Cerebellar cortex (tissue), 1 donor: ENCODE results near the gene CNST.
A peak's percentile ranks its signal among the peaks of the same experiment; 100 is the strongest.
"Not testable (repeated sequence)": the region's sequence is repeated elsewhere in the genome, so short reads cannot be mapped to it uniquely, and the experiment has no call there.

Source experiments
- DNase-seq: peaks from one replicate; pipeline ENCODE4 v3.0.0-alpha.2; 2015; ENCODE audit warnings: low spot score

The CNST gene

GRCh38 chr1:246678816-246679793 is 112.8 kb downstream of the CNST start:
- DNase-seq, result peak; percentile 78

- DNase-seq, result peak; percentile 14
Measured at GRCh38 chr1:246679794-246680177, 113.5 kb downstream of the CNST start.

DNA sequence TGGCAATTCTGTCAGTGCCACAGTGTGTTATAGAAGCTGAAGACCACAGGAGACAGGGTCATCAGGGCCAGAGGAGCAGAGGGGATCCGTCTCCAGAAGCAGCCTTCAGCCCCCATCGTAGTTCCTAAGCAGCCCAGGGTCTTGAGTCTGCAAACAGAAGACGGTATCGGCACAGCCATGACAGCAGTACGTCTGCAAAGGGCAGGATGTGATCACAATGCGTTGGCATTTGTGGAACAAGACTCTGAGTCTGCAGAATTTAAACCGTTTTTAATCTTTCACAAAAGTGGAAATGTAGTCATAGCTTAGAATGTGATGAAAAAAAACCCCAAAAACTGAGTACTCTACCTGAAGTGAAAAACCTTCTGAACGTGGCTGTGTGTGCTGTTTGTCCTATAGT is 113.9 kb downstream of the CNST start:
- DNase-seq, result no peak

- DNase-seq, result peak; percentile 94
Measured at GRCh38 chr1:246680696-246681130, 114.5 kb downstream of the CNST start.

GRCh38 chr1:246681900-246682895 is 115.9 kb downstream of the CNST start:
- DNase-seq, result no peak

DNA sequence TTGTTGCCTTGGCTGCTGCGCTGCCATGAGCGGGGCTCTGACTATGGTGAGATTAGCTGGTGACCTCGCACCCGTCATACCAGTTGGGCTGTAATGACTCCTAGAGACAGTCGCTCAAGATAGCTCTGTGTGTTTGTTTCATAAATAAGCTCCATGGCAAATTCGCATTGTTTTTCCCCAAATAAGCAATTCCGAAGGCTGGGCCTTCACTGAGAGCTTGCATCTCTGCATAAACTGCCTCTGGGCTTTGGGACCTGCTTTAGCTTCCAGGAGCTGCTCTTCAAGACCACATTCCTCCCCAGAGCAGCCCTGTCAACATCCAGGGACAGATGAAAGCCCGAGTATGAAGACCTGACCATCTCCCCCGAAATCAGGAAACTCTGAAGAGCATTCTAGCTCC is 117.3 kb downstream of the CNST start:
- DNase-seq, result no peak

- no peak for DNase-seq
Measured at GRCh38 chr1:246687002-246687401, 120.7 kb downstream of the CNST start.

- DNase-seq, result peak; percentile 82
Measured at GRCh38 chr1:246689409-246690008, 123.3 kb downstream of the CNST start.

DNA sequence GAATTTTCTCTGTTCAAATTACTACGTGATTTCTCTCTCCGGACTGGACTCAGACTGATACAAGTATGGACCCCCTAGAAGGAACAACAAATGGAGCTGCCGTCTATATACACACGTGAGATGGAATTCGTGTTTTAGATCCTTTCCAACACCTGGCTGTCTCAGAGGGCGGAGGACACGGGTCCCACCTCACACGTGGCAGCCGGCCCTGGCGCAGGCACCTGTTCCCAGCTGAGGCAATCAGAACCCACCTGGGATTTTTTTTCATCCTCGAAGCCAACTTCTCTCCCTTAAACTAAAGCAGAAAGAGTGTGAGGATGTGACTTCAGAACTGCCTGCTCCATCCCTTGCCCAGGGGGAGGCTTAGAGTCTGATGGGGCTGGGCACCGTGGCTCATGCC is 123.8 kb downstream of the CNST start:
- no peak for DNase-seq

GRCh38 chr1:246691622-246692495 is 125.6 kb downstream of the CNST start:
- DNase-seq, result peak; percentile 13

DNA sequence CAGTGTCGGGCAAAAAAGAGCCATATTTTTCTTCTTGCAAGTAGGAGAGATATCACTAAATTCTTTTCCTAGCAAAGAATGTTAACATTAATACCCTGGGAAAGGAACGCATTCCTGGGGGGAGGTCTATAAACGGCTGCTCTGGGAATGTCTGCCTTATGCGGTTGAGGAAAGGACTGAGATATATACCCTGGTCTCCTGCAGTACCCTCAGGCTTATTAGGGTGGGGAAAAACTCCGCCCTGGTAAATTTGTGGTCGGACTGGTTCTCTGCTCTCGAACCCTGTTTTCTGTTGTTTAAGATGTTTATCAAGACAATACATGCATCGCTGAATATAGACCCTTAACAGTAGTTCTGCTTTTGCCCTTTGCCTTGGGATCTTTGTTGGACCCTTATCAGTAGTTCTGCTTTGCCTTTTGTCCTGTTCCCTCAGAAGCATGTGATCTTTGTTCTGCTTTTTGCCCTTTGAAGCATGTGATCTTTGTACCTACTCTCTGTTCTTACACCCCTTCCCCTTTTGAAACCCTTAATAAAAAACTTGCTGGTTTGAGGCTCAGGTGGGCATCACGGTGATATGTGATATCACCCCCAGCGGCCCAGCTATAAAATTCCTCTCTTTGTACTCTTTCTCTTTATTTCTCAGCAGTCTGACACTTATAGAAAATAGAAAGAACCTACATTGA is 128.1 kb downstream of the CNST start:
- DNase-seq, result not testable (repeated sequence)

DNA sequence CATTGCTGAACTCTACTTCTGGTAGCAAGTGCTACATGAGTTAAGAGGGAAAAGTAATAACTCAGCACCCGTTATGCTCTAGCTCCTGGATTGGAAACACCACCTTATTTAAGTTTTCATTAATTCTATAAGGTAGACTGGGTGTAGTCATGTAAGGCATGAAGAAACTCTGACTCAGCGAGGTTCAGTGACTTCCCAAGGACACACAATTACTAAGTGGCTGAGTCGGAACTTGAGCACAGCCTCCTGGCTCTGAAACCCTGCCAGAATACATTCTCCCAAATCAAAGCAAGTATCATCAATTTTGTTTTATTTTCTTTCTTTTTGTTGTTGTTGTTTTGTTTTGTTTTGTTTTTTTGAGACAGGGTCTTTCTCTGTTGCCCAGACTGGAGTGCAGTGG is 128.9 kb downstream of the CNST start:
- DNase-seq, result no peak

DNA sequence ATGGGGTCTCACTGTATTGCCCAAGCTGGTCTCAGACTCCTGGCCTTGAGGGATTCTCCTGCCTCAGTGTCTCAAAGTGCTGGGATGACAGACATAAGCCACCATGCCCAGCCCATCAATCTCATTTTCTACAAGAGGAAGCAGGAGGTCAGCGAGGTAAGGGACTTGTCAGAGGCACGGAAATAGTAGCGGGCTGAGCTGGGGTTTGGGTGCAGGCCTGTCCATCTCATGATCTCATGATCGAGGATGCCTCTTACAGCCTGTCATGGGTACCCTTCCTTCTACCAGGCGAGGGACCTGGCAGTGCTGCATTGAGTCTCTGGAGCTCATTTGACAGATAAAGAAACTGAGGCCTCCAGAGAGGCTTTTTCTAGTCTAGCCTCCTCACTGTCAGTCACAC is 129.4 kb downstream of the CNST start:
- DNase-seq, result no peak

GRCh38 chr1:246698466-246699094 is 132.3 kb downstream of the CNST start:
- DNase-seq, result no peak

DNA sequence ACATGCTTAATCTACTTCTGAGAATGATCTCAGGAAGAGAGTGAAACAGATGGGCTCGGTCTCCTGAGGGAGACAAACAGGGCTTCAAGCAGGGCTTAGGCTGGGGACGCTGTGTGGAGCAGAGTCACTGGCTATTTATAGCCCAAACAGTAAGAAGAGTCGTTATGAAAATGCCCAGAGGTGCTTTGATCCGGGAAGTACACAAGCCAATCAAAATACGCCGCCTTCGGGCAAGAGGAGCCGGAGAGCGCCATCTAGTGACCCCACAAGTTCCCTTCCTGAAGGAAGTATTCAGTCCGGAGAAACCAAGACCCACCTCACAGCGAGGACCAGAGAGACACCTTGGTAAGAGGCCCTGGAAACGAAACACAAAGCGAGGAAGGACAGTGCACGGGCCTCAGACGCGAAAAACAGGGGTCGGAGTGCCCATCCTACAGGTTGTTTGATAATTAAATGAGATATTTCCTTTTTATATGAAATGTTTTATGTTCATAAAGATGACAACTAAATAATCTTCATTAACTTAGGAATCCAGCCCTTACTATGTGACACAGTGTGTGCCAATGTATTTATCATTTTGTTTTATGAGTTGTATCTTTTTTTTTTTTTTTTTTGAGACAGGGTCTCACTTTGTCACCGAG is 133.0 kb downstream of the CNST start:
- peak; percentile 89 for DNase-seq

DNA sequence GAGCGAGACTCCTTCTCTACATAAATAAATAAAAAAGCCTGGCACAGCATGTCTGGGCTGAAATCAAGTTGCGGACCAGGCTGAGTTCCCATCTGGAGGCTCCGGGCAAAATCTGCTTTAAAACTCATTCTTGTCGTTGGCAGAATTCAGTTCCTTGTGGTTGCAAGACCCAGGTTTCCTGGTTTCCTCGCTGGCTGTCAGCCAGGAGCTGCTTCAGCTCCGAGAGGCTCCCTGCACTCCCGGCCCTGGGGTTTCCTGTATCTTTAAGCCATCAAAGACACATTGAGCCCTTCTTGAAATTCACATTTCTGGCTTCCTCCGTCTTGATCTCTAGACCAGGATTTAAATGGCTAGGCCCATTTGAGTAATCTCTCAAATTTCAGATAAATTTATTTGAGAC is 137.3 kb downstream of the CNST start:
- DNase-seq, result no peak

DNA sequence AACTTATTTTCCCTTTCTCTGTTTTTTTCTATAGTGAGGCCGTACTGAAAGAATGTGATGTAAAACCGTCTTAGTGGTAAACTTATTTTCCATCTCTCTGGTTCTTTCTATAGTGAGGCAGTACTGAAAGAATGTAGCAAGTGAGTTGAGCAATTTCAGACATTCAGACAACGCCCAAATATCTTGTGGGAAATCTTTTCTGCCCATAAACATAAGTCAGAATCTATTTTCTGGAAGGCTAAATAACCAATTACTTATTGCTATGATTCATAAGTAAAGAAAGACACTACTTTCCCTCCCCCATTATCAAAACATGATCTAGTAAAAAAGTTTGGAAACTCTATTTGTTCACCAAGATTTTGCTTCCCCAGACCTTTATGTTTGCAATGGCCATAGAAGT is 139.1 kb downstream of the CNST start:
- DNase-seq, result no peak

DNA sequence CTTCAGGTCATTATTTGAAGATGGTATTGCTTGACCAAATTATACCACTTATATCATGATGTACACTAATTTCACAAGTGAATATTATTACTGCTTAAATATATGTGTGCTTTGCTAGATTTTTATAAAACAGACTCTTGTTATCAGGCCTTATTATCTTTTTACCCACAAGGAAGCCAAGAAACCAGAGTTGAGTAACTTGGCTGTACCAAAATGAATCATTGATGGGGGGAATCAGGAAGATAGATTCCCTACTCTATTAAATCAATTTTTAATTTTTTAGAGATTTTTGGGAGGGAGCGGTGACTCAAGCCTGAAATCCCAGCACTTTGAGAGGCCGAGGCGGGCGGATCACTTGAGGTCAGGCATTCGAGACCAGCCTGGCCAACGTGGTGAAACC is 141.9 kb downstream of the CNST start:
- no peak for DNase-seq

DNA sequence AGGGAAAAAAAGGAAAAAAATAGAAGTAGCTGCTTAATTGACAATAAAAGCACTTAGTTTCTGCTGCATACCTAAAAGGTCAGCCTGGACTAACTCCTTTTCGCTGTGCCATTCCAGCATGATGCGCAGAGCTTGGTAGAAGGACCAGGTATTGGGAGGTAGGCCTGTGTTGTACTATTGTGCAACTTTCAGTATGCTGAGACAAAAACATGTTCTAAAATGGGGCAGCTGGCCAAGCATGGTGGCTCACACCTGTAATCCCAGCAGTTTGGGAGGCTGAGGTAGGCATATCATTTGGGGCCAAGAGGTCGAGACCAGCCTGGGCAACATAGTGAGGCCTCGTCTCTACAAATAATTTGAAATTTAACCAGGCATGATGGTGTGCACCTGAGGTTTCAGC is 142.9 kb downstream of the CNST start:
- no peak for DNase-seq

DNA sequence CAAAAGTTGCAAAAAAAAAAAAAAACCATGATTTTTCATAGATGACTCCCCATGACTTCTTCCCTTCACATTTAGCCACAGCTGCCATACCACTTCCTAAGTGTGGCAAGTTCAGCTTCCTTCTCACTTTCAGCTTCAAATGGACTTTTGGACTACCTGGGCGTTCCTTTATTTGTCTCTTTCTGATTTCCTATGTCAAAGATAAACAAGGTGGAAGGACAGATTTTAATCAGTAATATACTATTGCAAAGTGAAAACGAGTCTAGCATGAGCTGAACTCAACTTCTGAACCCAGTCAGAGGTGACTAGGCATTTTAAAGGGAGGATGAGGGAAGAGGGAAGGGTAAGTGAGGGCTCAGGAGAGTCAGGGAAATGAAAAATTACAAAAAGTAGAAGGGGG is 143.6 kb downstream of the CNST start:
- no peak for DNase-seq
